K562 (cell line): ENCODE measurements around the gene IPPK. TPM values are rescaled to one million over a fixed set of nuclear protein-coding genes. Genes with fewer than 3 reads are reported as not detected.

Experiments used
- ATAC-seq: fragments of 200-7000 bp; cut with Tn5 transposase; 3 replicates; pipeline ENCODE4 v1.9.1; 2020; ENCODE audit warnings: moderate library complexity
- BruUV-seq: library from RNA; stranded (reverse); fragments of 400-500 nt; replicated peaks from 2 replicates; lab custom pipeline; 2021; lab: Mats Ljungman, UMichigan
- CTCF ChIA-PET: fragments of 300-600 bp; formaldehyde crosslinking; extraction: SDS; loops from one replicate; lab custom pipeline; 2021; ENCODE audit warnings: low intra/inter-chr PET ratio; lab: Yijun Ruan, JAX
- POLR2A ChIA-PET: fragments of 300-600, 350-650 bp; sonication (Branson Sonifier 250); formaldehyde crosslinking; extraction: SDS; loops from one replicate; lab custom pipeline; 2021; ENCODE audit warnings: antibody characterized with exemption, inconsistent platforms; lab: Yijun Ruan, JAX
- DNase-seq, 4 experiments: peaks; one replicate each; pipeline versions ENCODE4 v3.0.0 to v3.0.0-alpha.2; 2011 to 2018; ENCODE audit warnings: low spot score in 3 of 4, mixed read lengths in 3 of 4; ENCODE audit errors: extremely low read depth in 1 of 4
- FAIRE-seq: peaks from 2 replicates; lab custom pipeline; 2011; peaks lifted over from hg19 to GRCh38; lab: Jason Lieb, UNC
- H2AFZ ChIP-seq: 2 replicates; pipeline ENCODE4 v1.6.0; 2011; ENCODE audit warnings: low read depth, low read length, control low read depth, inconsistent platforms
- H3K27ac ChIP-seq: fragments of 200-600 bp; 3 replicates; pipeline ENCODE4 v1.8.0; 2011; ENCODE audit warnings: low read depth, mild to moderate bottlenecking, control low read depth, inconsistent platforms, low read length, moderate library complexity, mixed read lengths; ENCODE audit errors: extremely low read depth
- H3K27me3 ChIP-seq, 2 experiments: fragments of 300-600 bp in 1 of 2; 2 replicates in 1 of 2; 3 replicates in 1 of 2; pipeline versions ENCODE4 v1.6.0 to v1.8.0; 2011; ENCODE audit warnings: inconsistent platforms in 2 of 2, low read length in 2 of 2, mild to moderate bottlenecking in 1 of 2, mixed read lengths in 1 of 2, moderate library complexity in 1 of 2; ENCODE audit not compliant: control insufficient read depth in 2 of 2, insufficient read depth in 2 of 2
- H3K36me3 ChIP-seq: fragments of 300-600 bp; 3 replicates; pipeline ENCODE4 v1.8.0; 2011; ENCODE audit warnings: mild to moderate bottlenecking, low read length, inconsistent platforms; ENCODE audit not compliant: control insufficient read depth, insufficient read depth
- H3K4me1 ChIP-seq, 2 experiments: fragments of 200-600 bp in 1 of 2; replicated peaks in 1 of 2; 2 replicates in 1 of 2; 3 replicates in 1 of 2; pipeline versions ENCODE4 v1.5.1 to v1.8.0; 2011; ENCODE audit warnings: inconsistent platforms in 2 of 2, low read length in 2 of 2, mild to moderate bottlenecking in 1 of 2, mixed read lengths in 1 of 2, moderate library complexity in 1 of 2; ENCODE audit not compliant: control insufficient read depth in 2 of 2, insufficient read depth in 2 of 2
- H3K4me2 ChIP-seq: 2 replicates; pipeline ENCODE4 v1.6.1; 2011; ENCODE audit warnings: low read length, control low read depth, inconsistent platforms, mixed read lengths; ENCODE audit not compliant: insufficient read depth
- H3K4me3 ChIP-seq: fragments of 200-600 bp; sonication (generic), shearing (Covaris generic); 2 replicates; pipeline ENCODE4 v1.5.1; 2016; ENCODE audit warnings: control low read depth, inconsistent platforms
- H3K79me2 ChIP-seq: fragments of 200-600 bp; 3 replicates; pipeline ENCODE4 v1.8.0; 2011; ENCODE audit warnings: low read length, inconsistent platforms; ENCODE audit not compliant: control insufficient read depth, insufficient read depth
- H3K9ac ChIP-seq, 2 experiments: 2 replicates each; pipeline versions ENCODE4 v1.6.0 to v1.6.1; 2011; ENCODE audit warnings: low read depth in 2 of 2, low read length in 2 of 2, control low read depth in 1 of 2, inconsistent platforms in 1 of 2, mild to moderate bottlenecking in 1 of 2, mixed read lengths in 1 of 2; ENCODE audit not compliant: insufficient read depth in 1 of 2
- H3K9me1 ChIP-seq: one replicate; pipeline ENCODE4 v1.6.0; 2011; ENCODE audit warnings: inconsistent platforms, mild to moderate bottlenecking, low read length, moderate library complexity; ENCODE audit not compliant: control insufficient read depth, insufficient read depth
- H3K9me3 ChIP-seq: replicated peaks from 2 replicates; pipeline ENCODE4 v1.5.1; 2011; ENCODE audit warnings: low read depth, low read length, inconsistent platforms; ENCODE audit not compliant: control insufficient read depth, insufficient read depth
- H4K20me1 ChIP-seq: replicated peaks from 2 replicates; pipeline ENCODE4 v1.6.1; 2011; ENCODE audit warnings: low read length, inconsistent platforms, mixed read lengths; ENCODE audit not compliant: control insufficient read depth, insufficient read depth
- CHD7 ChIP-seq: fragments of 200-600 bp; sonication (generic); IDR thresholded peaks from one replicate; pipeline ENCODE4 v1.6.1; 2012; ENCODE audit warnings: mild to moderate bottlenecking, low read depth, low read length, inconsistent platforms
- GTF2B ChIP-seq: IDR thresholded peaks from 2 replicates; pipeline ENCODE4 v1.6.1; 2011; ENCODE audit not compliant: insufficient read length; ENCODE audit errors: extremely low read depth
- JUN ChIP-seq, 2 experiments: sonication (generic) in 1 of 2; formaldehyde crosslinking in 1 of 2; IDR thresholded peaks; 2 replicates each; pipeline versions ENCODE4 v1.6.1 to v1.8.0; 2012 to 2022; ENCODE audit warnings: borderline replicate concordance in 2 of 2, mild to moderate bottlenecking in 2 of 2, improper control_type of control experiment in 1 of 2, low read depth in 1 of 2, low read length in 1 of 2, missing genetic modification reagents in 1 of 2
- MCM2 ChIP-seq: fragments of 450-650 bp; IDR thresholded peaks from 2 replicates; pipeline ENCODE4 v1.6.1; 2017; ENCODE audit warnings: low read depth, mild to moderate bottlenecking
- MEF2D ChIP-seq: conservative IDR thresholded peaks from 2 replicates; pipeline ENCODE4 v1.6.1; 2016; ENCODE audit warnings: low read depth, missing genetic modification characterization, missing compliant biosample characterization
- NR3C1 ChIP-seq: sonication (generic); formaldehyde crosslinking; IDR thresholded peaks from 2 replicates; pipeline ENCODE4 v1.8.1; 2022; ENCODE audit warnings: missing genetic modification reagents
- SMAD1 ChIP-seq: fragments of 150-350 bp; IDR thresholded peaks from 2 replicates; pipeline ENCODE4 v1.6.1; 2014; ENCODE audit warnings: low read length, low read depth; ENCODE audit not compliant: partially characterized antibody
- SP2 ChIP-seq: IDR thresholded peaks from 2 replicates; pipeline ENCODE4 v1.6.1; 2011; ENCODE audit warnings: mild to moderate bottlenecking, low read depth, low read length, moderate library complexity; ENCODE audit not compliant: poor library complexity, severe bottlenecking; ENCODE audit errors: extremely low read depth
- ZNF436 ChIP-seq: fragments of 250-450, 450-650 bp; sonication (Bioruptor Pico); formaldehyde crosslinking; IDR thresholded peaks from 2 replicates; pipeline ENCODE4 v1.7.0; 2020; ENCODE audit warnings: mild to moderate bottlenecking
- ZNF785 ChIP-seq: fragments of 250-450 bp; sonication (Bioruptor Pico); IDR thresholded peaks from 2 replicates; pipeline ENCODE4 v1.4.0; 2020; ENCODE audit warnings: mild to moderate bottlenecking
- WGBS: fragments of 100-300 bp; shearing (Covaris generic); methylation state at CpG from one replicate; pipeline ENCODE4 v1.1.6; 2016; ENCODE audit warnings: low coverage, mixed read lengths; ENCODE audit not compliant: insufficient coverage; ENCODE audit errors: missing lambda C conversion rate; 5-methylcytosine and 5-hydroxymethylcytosine counted together
- in situ Hi-C: fragments of 300-500 bp; cut with MboI; formaldehyde crosslinking; loops from 4 replicates; pipeline ENCODE4 v1.15.0; 2018; ENCODE audit warnings: inconsistent platforms, mixed read lengths
- intact Hi-C: fragments of 100-400 bp; cut with micrococcal nuclease; formaldehyde crosslinking; loops from 2 replicates; pipeline ENCODE4 v1.14.2; 2022
- polyA plus RNA-seq, 8 experiments: library from polyadenylated mRNA; depleted of rRNA in 4 of 8; stranded (reverse) in 5 of 8; unstranded in 3 of 8; fragments of >200 nt; fragmentation: Nextera tagmentation in 2 of 8; fragmentation: Illumina TruSeq in 1 of 8; extraction: Ambion mirVana in 2 of 8; extraction: Trizol in 1 of 8; gene quantifications; 2 replicates each; pipeline versions ENCODE4 v1.2.1 to v1.2.3, GENCODE V29; 2011 to 2014; ENCODE audit warnings: inconsistent platforms in 1 of 8, missing spikeins in 1 of 8
- total RNA-seq, 7 experiments: library from RNA; depleted of rRNA in 6 of 7; stranded (reverse); fragments of >200 nt in 6 of 7; fragmentation: Illumina TruSeq in 2 of 7; extraction: Trizol in 2 of 7; gene quantifications; 2 replicates each; pipeline versions ENCODE4 v1.2.1 to v1.2.3, GENCODE V29; 2011 to 2021; ENCODE audit warnings: low replicate concordance in 1 of 7

Gene IPPK
- total and polyA plus RNA-seq, 9 of the 15 experiments (the other 6 are each of a cell fraction or from before 2014, with no cell fraction given) = 3.1 to 22.2 (median 11.2) TPM

GRCh38 chr9:92638621-92639101 is 31.3 kb downstream of the IPPK start:
- Histone ChIP-seq H3K79me2 (no peaks in the 10 kb centered on the region), H4K20me1 (no peaks in the 10 kb centered on the region; the same call in 1 of the 2 replicates), H3K9me3 (no peaks in the 10 kb centered on the region), H3K4me1 (peaks cover 0 to 5% of the 10 kb centered on the region in 2 experiments; a peak in 1 of 5 replicates), H3K4me2 (no peak overlapping the region), H3K36me3 (peaks cover 88% of the 10 kb centered on the region), H2AFZ (no peak overlapping the region), H3K9me1 (no peaks in the 10 kb centered on the region), H3K4me3 (no peak overlapping the region), H3K27ac (no peak overlapping the region), H3K27me3 (no peaks in the 10 kb centered on the region), H3K9ac (0 out of 4 replicates have a peak overlapping the region, but pooled peaks of 1 of the 2 experiments have one; percentile 19)
- BruUV-seq = no TSS peak
- 74% methylated on average over 4 of the region's 5 CpGs for WGBS
- in situ Hi-C loops = loop anchor here (5.0 to 10.0 kb wide), 2 partner anchors 314 to 501 kb away; partner anchors contain the start of genes CENPP and NOL8
- no peak for FAIRE-seq
- CTCF ChIA-PET = no interaction called here
- no peak for ATAC-seq
- POLR2A ChIA-PET = interaction anchor here (0.6 to 0.7 kb wide), 3 partner anchors 11 to 310 kb away, joined by 3 to 4 read pairs (median 3); no protein-coding TSS in a partner anchor
- intact Hi-C loops = loop anchor here (10.0 kb wide), 1 partner anchor 156 kb away; no protein-coding TSS in a partner anchor
- no peak for DNase-seq
- TF ChIP-seq SP2 = no peak
- no peak for TF ChIP-seq GTF2B
- TF ChIP-seq NR3C1 = no peak
- no peak for TF ChIP-seq SMAD1
- no peak for TF ChIP-seq MEF2D (tag)
- no peak for TF ChIP-seq ZNF436 (CRISPR knock-in tag)
- no peak for TF ChIP-seq JUN (IDR thresholded peaks at IDR 0.05; ENCODE audit: borderline replicate concordance, low read depth, low read length)
- TF ChIP-seq JUN (CRISPR knock-in tag; IDR thresholded peaks at IDR 0.05; ENCODE audit: borderline replicate concordance) = no peak
- TF ChIP-seq ZNF785 = no peak
- no peak for TF ChIP-seq MCM2
- TF ChIP-seq CHD7 = no peak
